HG02571 (cell line): ENCODE results near the gene PEAK1.
"Not testable (repeated sequence)": the region's sequence is repeated elsewhere in the genome, so short reads cannot be mapped to it uniquely, and the experiment has no call there.

Experiments used
- ATAC-seq: cut with Tn5 transposase; IDR thresholded peaks from one replicate; pipeline ENCODE4 v1.9.1; 2021; ENCODE audit warnings: mild to moderate bottlenecking, moderate library complexity; ENCODE audit not compliant: unreplicated experiment

Gene PEAK1

DNA sequence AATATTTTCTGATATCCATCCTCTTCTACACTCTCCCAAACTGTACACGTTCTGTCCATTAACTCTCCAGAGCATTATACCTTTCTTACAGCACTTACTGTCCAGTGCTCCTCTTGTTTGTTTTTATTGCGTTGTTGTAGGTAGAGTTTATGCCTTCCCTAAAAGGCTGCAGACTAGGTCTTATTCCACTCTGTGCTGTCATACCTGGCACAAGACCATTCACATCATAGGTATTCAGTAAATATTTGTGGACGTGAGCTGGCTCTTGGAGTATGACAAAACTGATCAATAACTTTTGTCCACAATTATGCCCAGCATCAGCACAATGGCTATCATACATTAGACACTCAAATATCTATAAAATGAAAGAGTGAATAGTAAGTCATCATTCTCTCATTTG lies 5.2 kb upstream of the PEAK1 start:
- no peak for ATAC-seq

DNA sequence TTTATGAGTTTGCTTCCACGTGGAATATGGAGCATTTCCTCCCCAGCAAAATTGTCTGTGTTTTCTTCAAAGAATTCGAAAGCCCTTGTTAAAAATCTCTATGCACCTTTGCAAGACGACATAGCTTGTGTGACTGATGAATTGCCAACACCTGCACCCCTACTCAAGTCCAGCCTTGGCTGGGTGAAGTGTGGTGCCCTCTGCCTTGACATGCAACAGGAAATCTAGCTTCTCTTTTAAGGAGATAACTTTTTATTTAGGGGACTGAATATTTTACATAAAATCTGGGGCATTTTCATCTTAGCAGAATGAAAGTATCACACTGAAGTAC lies 1.4 kb upstream of the PEAK1 start:
- no peak for ATAC-seq

DNA sequence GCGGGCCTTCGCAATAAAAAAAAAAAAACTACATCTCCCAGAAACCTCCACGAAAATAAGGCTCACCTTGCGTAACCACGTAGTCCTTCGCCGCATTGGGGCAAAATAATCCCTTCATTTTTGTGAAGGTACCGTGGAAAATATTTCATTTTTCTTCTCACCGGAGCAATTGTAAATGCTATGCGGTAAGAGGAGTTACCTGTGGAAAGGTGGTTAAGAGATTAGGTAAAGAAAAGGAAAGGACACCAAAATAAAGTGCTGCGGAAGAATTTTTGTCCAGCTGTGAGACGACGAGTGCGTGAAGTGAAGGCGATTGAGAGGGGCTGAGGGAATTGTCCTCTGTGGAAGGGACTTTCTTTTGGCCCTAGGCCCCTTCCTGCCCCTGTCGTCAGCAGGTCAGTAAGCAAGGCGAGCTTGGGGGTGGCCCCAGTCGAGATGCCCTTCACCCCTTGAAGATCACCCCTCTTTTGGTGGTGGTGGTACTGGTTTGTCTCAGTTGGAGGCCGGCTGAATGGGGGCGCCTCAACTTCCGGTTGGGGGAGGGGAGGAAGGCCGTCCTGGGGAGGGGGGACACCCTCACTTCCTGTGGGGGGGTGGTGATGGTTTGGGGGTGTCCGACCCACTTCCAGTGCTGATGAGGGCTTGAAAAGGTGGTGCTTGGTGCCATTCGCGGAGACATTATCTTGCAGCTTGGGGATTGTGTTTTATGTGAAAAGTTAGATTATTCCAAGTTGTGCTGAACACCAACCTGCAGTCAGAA lies 886 bp upstream of the PEAK1 start, which contains the start of gene HMG20A:
HMG20A (plus strand) TSS at position 279 of the 760 bp plus-strand sequence. CDS start 37,520 bp downstream, outside the sequence.
- ATAC-seq = peak; percentile 28

DNA sequence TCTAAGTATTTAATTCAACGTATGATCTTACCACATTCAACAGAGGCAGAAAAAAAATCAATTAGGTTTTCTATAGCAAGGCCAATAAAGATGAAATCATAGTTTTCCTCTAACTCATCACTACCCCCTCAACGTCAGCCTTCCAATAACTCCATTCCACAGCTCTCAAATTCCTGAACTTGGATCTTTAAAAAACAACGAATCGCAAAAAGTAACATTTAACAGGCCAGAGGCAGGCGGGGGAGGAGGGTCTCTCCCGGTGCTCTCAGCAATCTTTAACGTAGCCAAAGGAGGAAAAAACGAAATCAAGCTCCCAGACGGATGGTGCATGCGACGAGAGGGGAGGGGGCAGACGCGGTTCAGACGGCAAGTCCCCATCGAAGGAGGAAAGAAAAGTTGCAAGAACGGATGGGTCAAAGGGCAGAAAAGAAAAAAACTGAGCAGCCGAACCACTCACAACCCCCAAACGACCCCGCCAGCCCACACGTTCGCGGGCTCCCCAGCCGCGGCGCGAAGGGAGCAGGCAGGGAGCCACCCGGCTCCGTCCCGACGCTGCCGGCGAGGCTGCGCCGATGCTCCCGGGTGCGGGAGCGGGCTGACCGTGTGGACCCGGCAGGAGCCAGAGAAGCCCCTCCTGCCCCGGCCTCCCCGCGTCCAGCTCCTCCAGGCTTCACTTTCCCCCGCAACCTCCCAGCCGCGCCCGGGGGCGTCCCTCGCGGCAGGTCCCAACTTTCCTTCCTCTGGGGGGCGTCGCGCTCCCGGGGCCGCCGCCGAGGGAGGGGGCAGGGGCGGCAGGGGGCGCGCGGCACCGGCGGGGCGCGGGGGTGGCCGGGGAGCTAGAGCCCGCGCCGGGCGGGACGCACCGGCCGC lies 703 bp downstream of the PEAK1 start:
- peak; percentile 29 for ATAC-seq

DNA sequence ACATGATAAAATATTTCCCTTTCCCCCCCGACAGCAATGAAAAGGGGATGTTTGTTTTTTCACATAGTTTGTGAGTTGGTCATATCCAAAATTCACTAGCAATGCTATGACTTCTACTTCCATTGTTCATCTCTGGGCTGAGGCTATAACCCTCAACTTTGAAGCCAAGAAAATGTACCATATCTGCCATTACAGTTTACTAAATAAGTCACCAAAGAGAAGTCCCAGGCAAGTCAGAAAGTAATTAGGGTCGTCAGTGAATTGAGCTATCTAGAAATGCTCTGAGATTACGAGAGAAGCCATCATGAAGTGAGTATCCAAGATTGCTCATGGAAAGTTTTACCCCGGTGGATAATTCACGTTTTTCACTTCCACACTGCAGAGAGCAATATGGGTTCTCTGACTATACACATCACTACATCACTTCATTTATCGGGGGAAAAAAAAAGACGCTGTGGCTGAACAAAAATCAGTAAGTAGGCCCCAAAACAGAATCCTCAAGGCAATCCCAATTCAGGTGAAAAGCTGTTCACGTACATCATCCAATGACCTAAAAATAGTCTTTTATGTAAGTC lies 1.4 kb downstream of the PEAK1 start:
- ATAC-seq = no peak

DNA sequence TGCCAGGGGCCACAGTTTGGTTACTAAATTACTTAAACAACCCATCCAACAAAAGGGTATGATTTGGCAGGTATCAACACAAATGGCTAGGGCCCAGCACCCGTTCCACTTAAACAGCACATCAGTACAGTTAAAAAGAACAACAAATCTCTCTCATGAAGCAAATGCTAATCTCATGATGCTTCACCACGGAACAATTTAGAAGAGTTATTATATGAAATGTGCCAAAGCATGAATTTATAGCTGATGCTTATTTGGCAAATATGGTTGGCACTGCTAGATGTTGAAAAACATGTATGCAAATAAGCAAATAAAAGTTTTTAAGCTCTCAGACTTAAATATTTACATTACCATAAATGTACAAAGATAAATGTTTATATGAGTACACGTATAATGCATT lies 2.3 kb downstream of the PEAK1 start:
- ATAC-seq = no peak

DNA sequence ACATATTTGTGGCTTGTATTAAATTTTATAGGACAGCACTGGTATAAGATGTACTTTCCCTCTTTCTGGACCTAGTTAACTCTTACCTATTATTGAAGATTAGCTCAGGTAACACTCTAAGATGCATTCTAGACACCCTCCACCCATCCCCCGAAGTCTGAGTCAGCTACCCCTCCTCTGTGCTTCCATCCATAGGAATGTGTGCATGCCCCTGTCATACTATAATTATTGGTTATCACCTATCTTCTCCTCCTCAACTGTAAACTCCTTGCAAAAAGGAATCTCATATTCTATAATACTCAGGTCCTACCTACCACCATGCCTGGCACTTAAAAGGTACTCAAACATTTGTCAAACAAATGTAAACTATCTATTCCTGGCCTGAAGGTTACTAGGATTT lies 3.0 kb downstream of the PEAK1 start:
- no peak for ATAC-seq

DNA sequence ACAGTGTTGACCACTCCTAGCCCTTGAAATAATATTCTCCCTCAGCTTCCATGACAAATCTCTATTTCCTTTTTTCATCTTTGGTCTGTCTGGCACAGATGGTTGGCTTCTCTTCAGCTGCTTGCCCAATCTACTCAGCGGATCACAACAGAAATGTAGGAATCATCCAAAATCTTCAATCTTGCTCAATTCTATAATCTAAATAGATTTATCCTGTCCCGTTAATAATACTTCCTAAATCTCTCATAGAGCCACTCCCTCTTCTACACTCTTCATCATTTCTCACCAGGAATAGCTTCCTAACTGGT lies 3.8 kb downstream of the PEAK1 start:
- ATAC-seq = no peak

DNA sequence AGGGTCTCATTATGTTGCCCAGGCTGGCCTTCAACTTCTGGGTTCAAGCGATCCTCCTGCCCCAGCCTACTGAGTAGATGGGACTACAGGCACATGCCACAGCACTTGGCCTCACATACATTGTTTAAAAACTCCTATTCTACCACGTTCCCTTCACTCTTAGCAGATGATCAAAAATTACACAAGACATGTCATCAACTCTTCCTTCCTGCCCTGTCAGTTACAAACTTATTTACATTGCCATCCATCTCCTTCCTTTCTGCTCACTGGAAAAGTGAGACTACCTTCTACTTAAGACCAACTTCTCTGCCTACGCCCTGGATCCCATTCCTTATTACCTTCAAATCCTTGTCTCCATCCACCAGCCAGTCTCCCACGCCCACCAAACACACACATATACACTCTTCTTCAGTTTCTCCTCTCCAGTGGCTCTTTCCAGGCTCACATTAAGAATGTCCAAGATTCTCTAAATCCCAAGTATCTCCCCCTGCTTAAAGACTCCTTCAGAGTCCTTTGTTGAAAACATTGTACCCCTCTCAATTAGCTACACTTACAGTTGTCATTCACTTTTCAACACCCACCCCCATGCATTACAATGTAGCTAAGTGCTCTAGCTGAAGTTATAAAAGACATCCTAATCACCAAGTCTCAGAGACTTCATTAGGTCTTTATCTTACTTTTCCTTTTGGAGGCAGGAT lies 4.3 kb downstream of the PEAK1 start:
- ATAC-seq = no peak

DNA sequence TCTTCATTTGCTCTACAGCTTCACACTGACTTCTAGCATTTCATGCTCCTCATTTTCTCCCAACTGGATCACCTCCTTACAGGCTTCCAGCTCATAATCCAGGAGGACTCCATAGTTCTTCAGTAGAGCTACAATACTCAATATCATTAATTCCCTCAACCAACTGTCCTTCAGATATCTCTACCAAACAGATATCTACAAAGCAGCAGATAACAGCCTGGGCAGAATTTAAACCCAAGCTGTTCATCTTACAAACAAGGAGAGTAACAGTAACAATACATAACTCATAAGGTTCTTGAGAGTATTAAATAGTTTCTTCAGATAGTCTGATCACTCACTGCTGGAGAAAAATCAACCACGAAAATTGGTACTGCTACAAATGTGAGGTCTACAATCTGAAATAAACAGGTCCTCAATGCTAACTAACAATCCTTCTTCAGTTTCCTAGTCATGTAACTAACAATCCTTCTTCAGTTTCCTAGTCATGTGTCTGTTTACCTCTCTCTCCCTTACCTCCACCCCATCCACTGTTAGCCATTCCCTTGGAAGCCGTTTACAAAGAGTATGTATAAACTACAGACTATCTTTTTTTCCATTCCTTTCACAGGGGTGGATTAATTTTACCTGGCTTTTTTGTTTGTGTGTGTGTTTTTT lies 5.0 kb downstream of the PEAK1 start:
- no peak for ATAC-seq

DNA sequence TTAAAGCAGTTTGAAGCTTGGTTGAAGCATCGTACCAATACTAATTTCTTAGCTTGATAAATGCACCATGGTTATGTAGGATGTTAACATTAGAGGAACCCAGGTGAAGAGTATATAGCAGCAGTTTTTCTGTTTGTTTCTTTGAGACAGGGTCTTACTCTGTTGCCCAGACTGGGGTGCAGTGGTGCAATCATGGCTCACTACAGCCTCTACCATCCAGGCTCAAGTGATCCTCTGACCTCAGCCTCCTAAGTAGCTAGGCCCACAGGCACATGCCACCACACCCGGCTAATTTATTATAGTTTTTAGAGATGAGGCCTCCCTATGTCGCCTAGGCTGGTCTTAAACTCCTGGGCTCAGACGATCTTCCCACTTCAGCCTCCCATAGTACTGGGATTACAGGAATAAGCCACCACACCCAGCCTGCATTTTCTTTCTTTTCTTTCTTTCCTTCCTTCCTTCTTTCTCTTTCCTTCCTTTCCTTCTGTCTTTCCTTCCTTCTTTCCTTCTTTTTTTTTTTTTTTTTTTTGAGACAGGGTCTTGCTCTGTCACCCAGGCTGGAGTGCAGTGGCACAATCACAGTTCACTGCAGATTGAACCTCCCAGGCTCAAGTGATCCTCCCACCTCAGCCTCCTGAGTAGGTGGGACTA lies 6.1 kb downstream of the PEAK1 start:
- no peak for ATAC-seq

DNA sequence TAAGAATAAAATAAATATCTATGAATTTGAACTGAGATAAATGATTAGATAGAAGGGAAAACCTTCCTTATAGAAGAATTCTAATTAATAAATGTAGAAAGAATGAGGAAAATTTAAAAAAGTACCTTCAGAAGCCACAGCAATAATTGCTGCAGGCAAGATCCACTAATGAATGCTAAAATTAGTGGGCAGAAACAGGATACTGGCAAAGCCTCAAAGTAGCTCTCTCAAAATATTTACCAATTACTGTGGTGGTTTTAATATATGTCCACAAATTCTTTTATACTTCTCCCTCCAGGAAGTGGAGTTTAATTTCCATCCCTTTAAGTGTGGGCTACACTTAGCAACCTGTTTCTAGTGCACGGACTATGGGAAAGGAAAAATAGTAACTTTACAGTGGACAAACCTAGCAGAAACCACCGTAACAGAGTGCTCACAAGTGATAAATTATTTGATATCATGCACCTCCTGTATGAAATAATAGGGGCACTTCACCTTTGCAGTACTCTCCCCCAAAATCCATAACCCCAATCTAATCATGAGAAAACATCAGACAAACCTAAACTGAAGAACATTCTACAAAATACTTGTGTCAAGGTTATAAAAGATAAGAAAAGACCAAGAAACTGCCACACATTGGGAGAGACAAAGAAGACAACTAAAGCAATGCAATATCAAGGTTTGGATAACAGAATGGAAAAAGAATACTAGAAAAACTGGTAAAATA lies 6.8 kb downstream of the PEAK1 start:
- no peak for ATAC-seq

DNA sequence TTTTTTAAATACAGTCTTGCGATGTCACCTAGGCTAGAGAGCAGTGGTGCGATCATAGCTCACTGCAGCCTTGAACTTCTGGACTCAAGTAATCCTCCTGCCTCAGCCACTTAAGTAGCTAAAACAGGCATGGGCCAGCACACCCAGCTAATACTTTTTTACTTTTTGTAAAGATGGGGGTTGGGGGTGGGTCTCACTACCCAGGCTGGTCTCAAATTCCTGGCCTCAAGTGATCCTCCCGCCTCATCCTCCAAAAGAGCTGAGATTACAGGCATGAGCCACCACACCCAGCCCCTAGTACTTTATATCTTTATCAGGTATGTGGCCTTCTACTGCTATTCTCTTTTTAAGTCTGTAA lies 8.3 kb downstream of the PEAK1 start:
- ATAC-seq = no peak

DNA sequence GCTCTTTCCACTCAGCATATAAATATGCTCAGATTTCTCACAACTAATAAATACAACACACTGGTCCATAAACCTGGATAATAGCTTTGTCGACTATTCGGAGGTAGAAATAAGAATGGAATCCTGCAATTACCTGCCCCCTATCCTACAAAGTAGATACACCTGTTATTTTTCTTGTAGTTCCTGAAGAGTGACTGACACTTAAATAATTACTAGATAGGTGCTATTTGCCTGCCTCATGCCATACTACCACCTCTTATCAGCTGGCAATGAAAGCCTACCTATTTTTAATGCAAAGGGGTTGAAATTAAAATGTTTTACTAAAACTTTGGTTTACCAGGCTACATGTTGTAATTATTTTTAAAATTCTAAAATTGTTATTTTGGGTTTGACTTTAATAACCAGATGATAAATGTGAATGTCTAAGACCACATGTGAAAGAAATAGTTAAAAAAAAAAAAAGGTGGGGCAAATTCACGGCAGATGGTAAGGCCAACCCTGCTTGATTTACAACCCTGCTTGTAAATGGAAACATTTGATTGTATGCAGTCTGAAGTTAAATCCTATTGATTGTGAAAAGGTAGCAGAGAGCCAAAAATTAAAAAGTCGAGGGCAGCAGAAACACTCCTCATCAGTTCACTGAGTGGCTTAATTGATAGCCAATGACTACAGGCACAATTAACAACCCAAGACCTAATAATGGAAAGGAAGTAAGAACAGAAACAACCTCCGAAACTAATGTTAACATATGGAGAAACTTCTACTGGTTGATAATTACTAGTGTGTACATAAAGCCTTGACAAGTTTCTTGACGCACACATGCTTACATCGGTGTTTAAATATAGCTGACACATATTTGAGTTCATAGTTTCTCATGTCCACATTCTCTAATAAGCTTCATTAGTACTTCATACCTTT lies 8.9 kb downstream of the PEAK1 start:
- no peak for ATAC-seq

DNA sequence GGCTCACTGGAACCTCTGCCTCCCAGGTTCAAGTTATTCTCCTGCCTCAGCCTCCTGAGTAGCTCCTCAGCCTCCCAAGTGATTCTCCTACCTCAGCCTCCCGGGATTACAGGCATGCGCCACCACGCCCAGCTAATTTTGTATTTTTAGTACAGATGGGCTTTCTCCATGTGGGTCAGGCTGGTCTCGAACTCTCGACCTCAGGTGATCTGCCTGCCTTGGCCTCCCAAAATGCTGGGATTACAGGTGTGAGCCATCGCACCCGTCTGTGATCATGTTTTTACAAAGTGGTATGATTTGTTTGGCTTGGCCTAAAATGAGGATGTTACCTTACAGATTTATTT lies 9.8 kb downstream of the PEAK1 start:
- ATAC-seq = not testable (repeated sequence)

DNA sequence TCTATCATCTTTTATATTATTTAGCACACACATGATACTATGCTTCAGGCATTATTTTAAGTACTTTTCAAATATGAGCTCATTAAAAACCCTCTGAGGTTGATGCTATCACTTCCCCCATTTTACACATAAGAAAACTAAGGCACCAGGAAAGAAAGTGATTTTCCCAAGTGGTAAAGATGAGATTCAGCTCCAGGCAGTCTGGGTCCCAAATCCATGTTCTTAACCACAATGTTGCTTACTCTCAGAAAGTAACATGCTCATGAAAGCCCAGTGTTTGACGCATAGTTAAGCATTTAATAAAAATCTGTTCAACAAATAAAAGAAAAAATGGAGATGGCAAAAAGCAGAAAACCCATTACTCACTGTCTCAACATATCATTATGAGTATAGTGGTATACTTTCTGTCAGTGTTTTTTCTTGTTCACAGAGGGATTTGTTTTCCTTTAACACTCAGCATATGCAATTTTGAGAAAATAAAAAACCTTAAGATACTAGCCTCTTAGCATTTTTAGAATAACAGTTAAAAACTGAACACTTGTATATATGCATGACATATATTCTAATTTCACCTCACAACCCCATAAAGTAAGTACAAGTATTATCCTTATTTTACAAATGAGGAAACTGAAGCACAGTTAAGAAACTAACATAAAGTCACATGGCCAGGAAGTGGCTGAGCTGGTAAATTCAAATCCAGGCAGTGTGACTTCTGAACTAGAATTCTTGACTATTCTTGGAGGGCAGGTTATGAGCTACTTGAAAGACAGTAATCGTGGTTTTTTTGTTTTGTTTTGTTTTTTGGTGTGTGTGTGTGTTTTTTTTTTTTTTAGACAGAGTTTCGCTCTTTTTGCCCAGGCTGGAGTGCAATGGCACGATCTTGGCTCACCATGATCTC lies 10.4 kb downstream of the PEAK1 start:
- peak; percentile 58 for ATAC-seq

DNA sequence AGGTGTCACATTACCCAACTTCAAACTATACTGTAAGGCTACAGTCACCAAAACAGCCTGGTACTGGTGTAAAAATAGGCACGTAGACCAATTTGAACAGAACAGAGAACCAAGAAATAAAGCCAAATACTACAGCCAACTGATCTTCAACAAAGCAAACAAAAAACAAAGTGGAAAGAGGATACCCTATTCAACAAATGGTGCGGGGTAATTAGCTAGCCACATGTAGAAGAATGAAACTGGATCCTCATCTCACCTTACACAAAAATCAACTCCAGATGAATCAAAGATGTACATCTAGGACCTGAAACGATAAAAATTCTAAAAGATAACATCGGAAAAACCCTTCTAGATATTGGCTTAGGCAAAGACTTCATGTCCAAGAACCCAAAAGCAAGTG lies 13.1 kb downstream of the PEAK1 start:
- no peak for ATAC-seq

DNA sequence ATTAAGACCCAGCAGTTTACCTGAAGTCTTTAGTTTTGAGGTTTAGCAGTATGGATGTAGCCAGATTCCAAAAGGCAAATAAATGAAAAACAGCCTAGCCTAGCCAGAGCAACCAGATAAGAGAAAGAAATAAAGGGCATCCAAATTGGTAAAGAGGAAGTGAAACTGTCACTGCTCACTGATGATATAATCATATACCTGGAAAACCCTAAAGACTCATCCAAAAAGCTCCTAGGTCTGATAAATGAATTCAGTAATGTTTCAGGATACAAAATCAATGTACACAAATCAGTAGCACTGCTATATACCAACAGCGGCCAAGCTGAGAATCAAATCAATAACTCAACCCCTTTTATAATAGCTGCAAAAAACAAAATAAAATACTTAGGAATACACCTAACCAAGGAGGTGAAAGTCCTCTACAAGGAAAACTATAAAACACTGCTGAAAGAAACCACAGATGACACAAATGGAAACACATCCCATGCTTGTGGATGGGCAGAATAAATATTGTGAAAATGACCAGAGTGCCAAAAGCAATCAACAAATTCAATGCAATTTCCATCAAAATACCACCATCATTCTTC lies 13.6 kb downstream of the PEAK1 start:
- ATAC-seq = not testable (repeated sequence)
